Measurements from ENCODE around the gene KLHL3. TPM values are rescaled to one million over a fixed set of nuclear protein-coding genes. Genes with fewer than 3 reads are reported as not detected.

The KLHL3 gene
- total and polyA plus RNA-seq, 2 donors (not counting 3 experiments of a cell fraction or from before 2014, with no cell fraction given) = 8.8 to 13.6 TPM

- H3K4me3 ChIP-seq (replicated peaks in 1 of 3; ENCODE audit: insufficient read depth in 1 of 3, low read depth in 1 of 3, low read length in 3 of 3) = no peak overlapping the region
- no peaks in the 10 kb centered on the region for H3K27me3 ChIP-seq (ENCODE audit: control insufficient read depth in 2 of 2, insufficient read depth in 2 of 2, low read length in 2 of 2)
- dilution Hi-C loops (cut with MboI; ENCODE audit: extremely low pct_ligation_motif_present, low sequenced_read_pairs) = no loop called here
- CTCF ChIA-PET = interaction anchor here (1.1 to 5.9 kb wide), 5 partner anchors 10 to 494 kb away, joined by 3 to 59 read pairs (median 8); partner anchors contain the start of gene KLHL3
- H3K9me3 ChIP-seq (replicated peaks; ENCODE audit: control insufficient read depth, insufficient read depth, low read length) = no peaks in the 10 kb centered on the region
- POLR2A ChIA-PET = interaction anchor here (0.7 kb wide), 1 partner anchor 714 kb away, joined by 4 read pairs; no protein-coding TSS in a partner anchor
- no peaks in the 10 kb centered on the region for H3K9me1 ChIP-seq (replicated peaks; ENCODE audit: control insufficient read depth, extremely low read depth, insufficient read depth, low read length)
- H3K36me3 ChIP-seq (ENCODE audit: control insufficient read depth in 2 of 2, extremely low read depth in 1 of 2, insufficient read depth in 2 of 2, low read length in 2 of 2) = peaks cover 0 to 13% of the 10 kb centered on the region in 2 experiments
- DNase-seq (ENCODE audit: low read depth, low spot score) (no peak), FAIRE-seq (no peak)
- no peaks in the 10 kb centered on the region for H3K79me2 ChIP-seq (ENCODE audit: control insufficient read depth, insufficient read depth, low read length)
- H3K4me2 ChIP-seq (ENCODE audit: insufficient read depth, low read length) = no peak overlapping the region
- no peak overlapping the region for H3K27ac ChIP-seq (ENCODE audit: insufficient read depth, low read depth, low read length)
- H4K20me1 ChIP-seq (replicated peaks; ENCODE audit: control insufficient read depth, extremely low read depth, insufficient read depth, low read length) = no peaks in the 10 kb centered on the region
- H3K9ac ChIP-seq (replicated peaks; ENCODE audit: extremely low read depth, insufficient read depth, low read length) = no peak overlapping the region
- intact Hi-C loops (cut with micrococcal nuclease) = no loop called here
- H3K4me1 ChIP-seq (ENCODE audit: control insufficient read depth, extremely low read depth, insufficient read depth, low read length) = no peaks in the 10 kb centered on the region
- BruUV-seq (replicated peaks) = no TSS peak
- no peak for TF ChIP-seq MYC (IDR thresholded peaks at IDR 0.05; ENCODE audit: low read depth, low read length)
- TF ChIP-seq MAX (IDR thresholded peaks at IDR 0.05; ENCODE audit: insufficient read depth, insufficient read length) = no peak
- TF ChIP-seq CTCF (IDR thresholded peaks at IDR 0.05; ENCODE audit: extremely low read depth in 1 of 2, insufficient read depth in 1 of 2, low read depth in 1 of 2, low read length in 2 of 2) = no peak
- TF ChIP-seq POLR2A (IDR thresholded peaks at IDR 0.05; ENCODE audit: low read depth, low read length) = no peak
- no peak for TF ChIP-seq JUN (IDR thresholded peaks at IDR 0.05; ENCODE audit: borderline replicate concordance, insufficient read depth, insufficient read length, low read depth)
- no peak for TF ChIP-seq POLR2AphosphoS5 (IDR thresholded peaks at IDR 0.05; ENCODE audit: insufficient read depth, low read depth, low read length)
- no peak for TF ChIP-seq EZH2 (IDR thresholded peaks at IDR 0.05; ENCODE audit: borderline replicate concordance, low read depth, low read length, severe bottlenecking)
- no peak for TF ChIP-seq FOS (IDR thresholded peaks at IDR 0.05; ENCODE audit: borderline replicate concordance, insufficient read depth, low read length)
- TF ChIP-seq GATA2 (IDR thresholded peaks at IDR 0.05; ENCODE audit: insufficient read depth, insufficient read length, low read depth, low read length) = no peak
- no peak overlapping the region for H2AFZ ChIP-seq (ENCODE audit: low read depth, low read length)
These were observed 96.2 kb downstream of the KLHL3 start for GRCh38 chr5:137639645-137640044.

All from endothelial cell of umbilical vein (primary cell).